ENCODE data around the gene OPN1MW2.
"Not testable (repeated sequence)": the region's sequence is repeated elsewhere in the genome, so short reads cannot be mapped to it uniquely, and the experiment has no call there.

OPN1MW2 gene

GRCh38 chrX:154219456-154219855 is at the start of gene OPN1MW2:
Gene OPN1MW2 (plus strand): TSS chrX:154219756. CDS start chrX:154219816, 60 bp downstream.
- not testable (repeated sequence) for H3K4me1 ChIP-seq (ENCODE audit: low read depth, poor library complexity, severe bottlenecking); H3K79me2 ChIP-seq (ENCODE audit: insufficient read depth, low read depth); H3K9ac ChIP-seq; H3K27me3 ChIP-seq (ENCODE audit: insufficient read depth, low read depth); H4K20me1 ChIP-seq (ENCODE audit: insufficient read depth); H3K4me2 ChIP-seq; H2AFZ ChIP-seq (ENCODE audit: low read depth); H3K4me3 ChIP-seq (IDR thresholded peaks at IDR 0.05; ENCODE audit: insufficient read depth, low read depth, low read length); H3K36me3 ChIP-seq (ENCODE audit: insufficient read depth); H3K27ac ChIP-seq

- not testable (repeated sequence) for H3K4me2 ChIP-seq; H3K4me1 ChIP-seq (ENCODE audit: low read depth, poor library complexity, severe bottlenecking); H3K27ac ChIP-seq; H3K9ac ChIP-seq; H3K27me3 ChIP-seq (ENCODE audit: insufficient read depth, low read depth); H2AFZ ChIP-seq (ENCODE audit: low read depth); H3K4me3 ChIP-seq (IDR thresholded peaks at IDR 0.05; ENCODE audit: insufficient read depth, low read depth, low read length); H4K20me1 ChIP-seq (ENCODE audit: insufficient read depth); H3K79me2 ChIP-seq (ENCODE audit: insufficient read depth, low read depth); H3K36me3 ChIP-seq (ENCODE audit: insufficient read depth)
These were observed 47.0 kb upstream of the OPN1MW2 start for GRCh38 chrX:154172535-154172943.

- not testable (repeated sequence) for H3K9ac ChIP-seq; H3K27me3 ChIP-seq (ENCODE audit: insufficient read depth, low read depth); H3K79me2 ChIP-seq (ENCODE audit: insufficient read depth, low read depth); H3K4me2 ChIP-seq; H3K4me1 ChIP-seq (ENCODE audit: low read depth, poor library complexity, severe bottlenecking); H4K20me1 ChIP-seq (ENCODE audit: insufficient read depth); H3K36me3 ChIP-seq (ENCODE audit: insufficient read depth); H2AFZ ChIP-seq (ENCODE audit: low read depth); H3K27ac ChIP-seq; H3K4me3 ChIP-seq (IDR thresholded peaks at IDR 0.05; ENCODE audit: insufficient read depth, low read depth, low read length)
These were observed 45.2 kb upstream of the OPN1MW2 start for GRCh38 chrX:154174356-154174755.

GRCh38 chrX:154182296-154182695 is 37.3 kb upstream of the OPN1MW2 start, which contains the start of gene OPN1MW:
Gene OPN1MW (plus strand): TSS chrX:154182596. CDS start chrX:154182678, 82 bp downstream.
- not testable (repeated sequence) for H3K9ac ChIP-seq; H3K4me3 ChIP-seq (IDR thresholded peaks at IDR 0.05; ENCODE audit: insufficient read depth, low read depth, low read length); H3K36me3 ChIP-seq (ENCODE audit: insufficient read depth); H4K20me1 ChIP-seq (ENCODE audit: insufficient read depth); H3K27ac ChIP-seq; H3K79me2 ChIP-seq (ENCODE audit: insufficient read depth, low read depth); H2AFZ ChIP-seq (ENCODE audit: low read depth); H3K4me2 ChIP-seq; H3K27me3 ChIP-seq (ENCODE audit: insufficient read depth, low read depth); H3K4me1 ChIP-seq (ENCODE audit: low read depth, poor library complexity, severe bottlenecking)

- H3K4me3 ChIP-seq (IDR thresholded peaks at IDR 0.05; ENCODE audit: insufficient read depth, low read depth, low read length); H3K4me1 ChIP-seq (ENCODE audit: low read depth, poor library complexity, severe bottlenecking); H2AFZ ChIP-seq (ENCODE audit: low read depth); H3K27ac ChIP-seq; H3K79me2 ChIP-seq (ENCODE audit: insufficient read depth, low read depth); H3K36me3 ChIP-seq (ENCODE audit: insufficient read depth); H4K20me1 ChIP-seq (ENCODE audit: insufficient read depth); H3K27me3 ChIP-seq (ENCODE audit: insufficient read depth, low read depth); H3K9ac ChIP-seq; H3K4me2 ChIP-seq: not testable (repeated sequence)
These were observed 35.8 kb upstream of the OPN1MW2 start for GRCh38 chrX:154183794-154184193.

- not testable (repeated sequence) for H3K36me3 ChIP-seq (ENCODE audit: insufficient read depth); H2AFZ ChIP-seq (ENCODE audit: low read depth); H3K27me3 ChIP-seq (ENCODE audit: insufficient read depth, low read depth); H3K27ac ChIP-seq; H3K4me3 ChIP-seq (IDR thresholded peaks at IDR 0.05; ENCODE audit: insufficient read depth, low read depth, low read length); H3K4me2 ChIP-seq; H3K4me1 ChIP-seq (ENCODE audit: low read depth, poor library complexity, severe bottlenecking); H3K9ac ChIP-seq; H3K79me2 ChIP-seq (ENCODE audit: insufficient read depth, low read depth); H4K20me1 ChIP-seq (ENCODE audit: insufficient read depth)
These were observed 26.7 kb upstream of the OPN1MW2 start for GRCh38 chrX:154192846-154193245.

GRCh38 chrX:154194316-154194715 is 25.2 kb upstream of the OPN1MW2 start:
- not testable (repeated sequence) for H3K4me2 ChIP-seq; H2AFZ ChIP-seq (ENCODE audit: low read depth); H3K79me2 ChIP-seq (ENCODE audit: insufficient read depth, low read depth); H3K27me3 ChIP-seq (ENCODE audit: insufficient read depth, low read depth); H3K27ac ChIP-seq; H3K4me1 ChIP-seq (ENCODE audit: low read depth, poor library complexity, severe bottlenecking); H4K20me1 ChIP-seq (ENCODE audit: insufficient read depth); H3K9ac ChIP-seq; H3K4me3 ChIP-seq (IDR thresholded peaks at IDR 0.05; ENCODE audit: insufficient read depth, low read depth, low read length); H3K36me3 ChIP-seq (ENCODE audit: insufficient read depth)

- H3K9ac ChIP-seq; H3K36me3 ChIP-seq (ENCODE audit: insufficient read depth); H3K4me1 ChIP-seq (ENCODE audit: low read depth, poor library complexity, severe bottlenecking); H3K4me3 ChIP-seq (IDR thresholded peaks at IDR 0.05; ENCODE audit: insufficient read depth, low read depth, low read length); H3K27ac ChIP-seq; H3K4me2 ChIP-seq; H3K79me2 ChIP-seq (ENCODE audit: insufficient read depth, low read depth); H4K20me1 ChIP-seq (ENCODE audit: insufficient read depth); H3K27me3 ChIP-seq (ENCODE audit: insufficient read depth, low read depth); H2AFZ ChIP-seq (ENCODE audit: low read depth): not testable (repeated sequence)
These were observed 23.1 kb upstream of the OPN1MW2 start for GRCh38 chrX:154196466-154196865.

GRCh38 chrX:154209670-154210418 is 9.7 kb upstream of the OPN1MW2 start:
- H3K27me3 ChIP-seq (ENCODE audit: insufficient read depth, low read depth); H3K4me2 ChIP-seq: not testable (repeated sequence)

GRCh38 chrX:154211057-154211456 is 8.5 kb upstream of the OPN1MW2 start:
- H3K36me3 ChIP-seq (ENCODE audit: insufficient read depth); H3K4me1 ChIP-seq (ENCODE audit: low read depth, poor library complexity, severe bottlenecking); H3K79me2 ChIP-seq (ENCODE audit: insufficient read depth, low read depth); H2AFZ ChIP-seq (ENCODE audit: low read depth); H3K4me3 ChIP-seq (IDR thresholded peaks at IDR 0.05; ENCODE audit: insufficient read depth, low read depth, low read length); H3K27me3 ChIP-seq (ENCODE audit: insufficient read depth, low read depth); H3K4me2 ChIP-seq; H3K27ac ChIP-seq; H4K20me1 ChIP-seq (ENCODE audit: insufficient read depth); H3K9ac ChIP-seq: not testable (repeated sequence)

More at GRCh38 chrX:154209670-154210418, 9.7 kb upstream of the OPN1MW2 start:
- not testable (repeated sequence) for H3K79me2 ChIP-seq (ENCODE audit: insufficient read depth, low read depth); H4K20me1 ChIP-seq (ENCODE audit: insufficient read depth); H3K9ac ChIP-seq; H3K4me1 ChIP-seq (ENCODE audit: low read depth, poor library complexity, severe bottlenecking); H3K36me3 ChIP-seq (ENCODE audit: insufficient read depth); H2AFZ ChIP-seq (ENCODE audit: low read depth); H3K4me3 ChIP-seq (IDR thresholded peaks at IDR 0.05; ENCODE audit: insufficient read depth, low read depth, low read length); H3K27ac ChIP-seq

Data from KMS-11 (cell line).